Panc1 (cell line): Measurements from ENCODE around the gene TTC34. TPM values are rescaled to one million over a fixed set of nuclear protein-coding genes. Genes with fewer than 3 reads are reported as not detected.

Experiments used
- ATAC-seq: fragments of 200-7000 bp; cut with Tn5 transposase; 2 replicates; pipeline ENCODE4 v1.9.1; 2020; ENCODE audit warnings: mild to moderate bottlenecking, moderate library complexity
- BruUV-seq: library from RNA; stranded (reverse); fragments of 400-500 nt; replicated peaks from 2 replicates; lab custom pipeline; 2021; lab: Mats Ljungman, UMichigan
- CTCF ChIA-PET: fragments of 300-600 bp; sonication (Branson Sonifier 250); formaldehyde crosslinking; loops from one replicate; lab custom pipeline; 2022; ENCODE audit warnings: antibody characterized with exemption; lab: Charles Lee
- POLR2A ChIA-PET: fragments of 300-600 bp; sonication (Branson Sonifier 250); formaldehyde crosslinking; loops from one replicate; lab custom pipeline; 2022; ENCODE audit warnings: antibody characterized with exemption; lab: Charles Lee
- DNase-seq: peaks from one replicate; pipeline ENCODE4 v3.0.0-alpha.2; 2010; ENCODE audit warnings: low read depth, low spot score
- H3K27ac ChIP-seq: 2 replicates; pipeline ENCODE4 v1.5.1; 2011; ENCODE audit warnings: mild to moderate bottlenecking, low read length, inconsistent platforms
- H3K27me3 ChIP-seq: fragments of 200-500 bp; sonication (Bioruptor generic); 2 replicates; pipeline ENCODE4 v1.6.0; 2014; ENCODE audit warnings: low read length, inconsistent platforms; ENCODE audit not compliant: control insufficient read depth, insufficient read depth
- H3K36me3 ChIP-seq: fragments of 200-500 bp; sonication (Bioruptor generic); 2 replicates; pipeline ENCODE4 v1.5.1; 2014; ENCODE audit warnings: inconsistent platforms, mild to moderate bottlenecking, low read length, moderate library complexity; ENCODE audit not compliant: control insufficient read depth, insufficient read depth
- H3K4me1 ChIP-seq: 2 replicates; pipeline ENCODE4 v1.5.1; 2011; ENCODE audit warnings: inconsistent platforms, mild to moderate bottlenecking, low read length, moderate library complexity; ENCODE audit not compliant: control insufficient read depth, insufficient read depth
- H3K4me3 ChIP-seq, 2 experiments: 2 replicates each; pipeline ENCODE4 v1.5.1; 2011 to 2012; ENCODE audit warnings: low read depth in 2 of 2, low read length in 2 of 2, mild to moderate bottlenecking in 2 of 2, inconsistent platforms in 1 of 2, moderate library complexity in 1 of 2
- H3K9me3 ChIP-seq: fragments of 200-500 bp; sonication (Bioruptor generic); 2 replicates; pipeline ENCODE4 v1.5.1; 2014; ENCODE audit warnings: low read depth, mild to moderate bottlenecking, inconsistent platforms, low read length, moderate library complexity; ENCODE audit not compliant: control insufficient read depth, insufficient read depth
- POLR2AphosphoS5 ChIP-seq: IDR thresholded peaks from 2 replicates; pipeline ENCODE4 v1.6.1; 2012; ENCODE audit warnings: mild to moderate bottlenecking, low read depth, low read length, moderate library complexity
- SIN3A ChIP-seq: IDR thresholded peaks from 2 replicates; pipeline ENCODE4 v1.6.1; 2012; ENCODE audit warnings: low read depth, mild to moderate bottlenecking, low read length, moderate library complexity, borderline replicate concordance; ENCODE audit not compliant: insufficient read depth
- TCF7L2 ChIP-seq: IDR thresholded peaks from 2 replicates; pipeline ENCODE4 v1.6.1; 2011; ENCODE audit warnings: mild to moderate bottlenecking, low read depth, low read length, inconsistent platforms
- in situ Hi-C: cut with HindIII; loops from 2 replicates; pipeline ENCODE4 v1.10.0; 2016; ENCODE audit warnings: low sequenced_read_pairs, low pct_unique_long_range_greater_than_20kb
- intact Hi-C: fragments of 100-400 bp; cut with micrococcal nuclease; formaldehyde crosslinking; loops from one replicate; pipeline ENCODE4 v1.10.0; 2022; ENCODE audit not compliant: unreplicated experiment
- total RNA-seq: library from RNA; stranded (reverse); gene quantifications from one replicate; pipeline ENCODE4 v1.2.1, GENCODE V29; 2021; ENCODE audit not compliant: unreplicated experiment
- TF ChIP-seq, protein P1 (sequence below): fragments of 450-650 bp; IDR thresholded peaks from 2 replicates; pipeline ENCODE4 v1.5.1; 2017; ENCODE audit warnings: mild to moderate bottlenecking
- TF ChIP-seq, protein P2 (sequence below), 2 experiments: IDR thresholded peaks; 2 replicates each; pipeline ENCODE4 v1.6.1; 2011 to 2012; ENCODE audit warnings: low read depth in 2 of 2, control low read depth in 1 of 2, low read length in 1 of 2, mild to moderate bottlenecking in 1 of 2, moderate library complexity in 1 of 2; ENCODE audit not compliant: insufficient read depth in 1 of 2

Gene TTC34
- total RNA-seq, 1 experiment from 2014 or later: 1.5 TPM

DNA sequence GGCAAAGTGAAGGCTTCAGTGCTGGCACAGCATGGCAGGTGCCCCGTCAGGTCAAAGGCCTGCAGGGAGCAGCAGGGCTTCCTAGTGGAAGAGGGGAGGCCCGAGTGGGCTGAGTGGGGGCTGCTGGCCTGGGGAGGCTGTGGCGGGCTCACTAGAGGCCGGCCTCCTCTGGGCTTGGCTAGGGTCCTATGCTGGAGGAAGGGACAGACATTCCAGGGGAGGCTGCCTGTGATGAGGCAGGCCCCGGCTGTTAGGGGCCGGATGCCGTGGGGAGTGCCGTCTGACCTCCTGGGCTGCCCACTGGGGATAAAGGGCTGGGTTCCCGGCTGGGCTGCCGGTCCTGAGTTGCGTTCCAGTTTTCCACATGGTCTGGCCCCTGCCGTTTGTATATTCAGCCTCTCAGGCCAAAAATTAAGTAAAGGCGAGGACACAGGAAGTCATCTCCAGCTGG is 193.8 kb downstream of the TTC34 start:
- in situ Hi-C loops: no loop called here
- DNase-seq (no peak), ATAC-seq (no peak)
- no peaks in the 10 kb centered on the region for H3K4me1 ChIP-seq
- no peak overlapping the region for H3K4me3 ChIP-seq
- ChIA-PET POLR2A (no interaction called here), CTCF (no interaction called here)
- TF ChIP-seq POLR2AphosphoS5 (no peak), TCF7L2 (no peak), SIN3A (no peak)
- TF ChIP-seq, protein P1, sequence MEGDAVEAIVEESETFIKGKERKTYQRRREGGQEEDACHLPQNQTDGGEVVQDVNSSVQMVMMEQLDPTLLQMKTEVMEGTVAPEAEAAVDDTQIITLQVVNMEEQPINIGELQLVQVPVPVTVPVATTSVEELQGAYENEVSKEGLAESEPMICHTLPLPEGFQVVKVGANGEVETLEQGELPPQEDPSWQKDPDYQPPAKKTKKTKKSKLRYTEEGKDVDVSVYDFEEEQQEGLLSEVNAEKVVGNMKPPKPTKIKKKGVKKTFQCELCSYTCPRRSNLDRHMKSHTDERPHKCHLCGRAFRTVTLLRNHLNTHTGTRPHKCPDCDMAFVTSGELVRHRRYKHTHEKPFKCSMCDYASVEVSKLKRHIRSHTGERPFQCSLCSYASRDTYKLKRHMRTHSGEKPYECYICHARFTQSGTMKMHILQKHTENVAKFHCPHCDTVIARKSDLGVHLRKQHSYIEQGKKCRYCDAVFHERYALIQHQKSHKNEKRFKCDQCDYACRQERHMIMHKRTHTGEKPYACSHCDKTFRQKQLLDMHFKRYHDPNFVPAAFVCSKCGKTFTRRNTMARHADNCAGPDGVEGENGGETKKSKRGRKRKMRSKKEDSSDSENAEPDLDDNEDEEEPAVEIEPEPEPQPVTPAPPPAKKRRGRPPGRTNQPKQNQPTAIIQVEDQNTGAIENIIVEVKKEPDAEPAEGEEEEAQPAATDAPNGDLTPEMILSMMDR: no peak
- TF ChIP-seq, protein P2, sequence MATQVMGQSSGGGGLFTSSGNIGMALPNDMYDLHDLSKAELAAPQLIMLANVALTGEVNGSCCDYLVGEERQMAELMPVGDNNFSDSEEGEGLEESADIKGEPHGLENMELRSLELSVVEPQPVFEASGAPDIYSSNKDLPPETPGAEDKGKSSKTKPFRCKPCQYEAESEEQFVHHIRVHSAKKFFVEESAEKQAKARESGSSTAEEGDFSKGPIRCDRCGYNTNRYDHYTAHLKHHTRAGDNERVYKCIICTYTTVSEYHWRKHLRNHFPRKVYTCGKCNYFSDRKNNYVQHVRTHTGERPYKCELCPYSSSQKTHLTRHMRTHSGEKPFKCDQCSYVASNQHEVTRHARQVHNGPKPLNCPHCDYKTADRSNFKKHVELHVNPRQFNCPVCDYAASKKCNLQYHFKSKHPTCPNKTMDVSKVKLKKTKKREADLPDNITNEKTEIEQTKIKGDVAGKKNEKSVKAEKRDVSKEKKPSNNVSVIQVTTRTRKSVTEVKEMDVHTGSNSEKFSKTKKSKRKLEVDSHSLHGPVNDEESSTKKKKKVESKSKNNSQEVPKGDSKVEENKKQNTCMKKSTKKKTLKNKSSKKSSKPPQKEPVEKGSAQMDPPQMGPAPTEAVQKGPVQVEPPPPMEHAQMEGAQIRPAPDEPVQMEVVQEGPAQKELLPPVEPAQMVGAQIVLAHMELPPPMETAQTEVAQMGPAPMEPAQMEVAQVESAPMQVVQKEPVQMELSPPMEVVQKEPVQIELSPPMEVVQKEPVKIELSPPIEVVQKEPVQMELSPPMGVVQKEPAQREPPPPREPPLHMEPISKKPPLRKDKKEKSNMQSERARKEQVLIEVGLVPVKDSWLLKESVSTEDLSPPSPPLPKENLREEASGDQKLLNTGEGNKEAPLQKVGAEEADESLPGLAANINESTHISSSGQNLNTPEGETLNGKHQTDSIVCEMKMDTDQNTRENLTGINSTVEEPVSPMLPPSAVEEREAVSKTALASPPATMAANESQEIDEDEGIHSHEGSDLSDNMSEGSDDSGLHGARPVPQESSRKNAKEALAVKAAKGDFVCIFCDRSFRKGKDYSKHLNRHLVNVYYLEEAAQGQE (IDR thresholded peaks at IDR 0.05; ENCODE audit: insufficient read depth in 1 of 2, low read depth in 2 of 2, low read length in 1 of 2): no peak
- no peak overlapping the region for H3K27ac ChIP-seq
- no peaks in the 10 kb centered on the region for H3K9me3 ChIP-seq
- no peaks in the 10 kb centered on the region for H3K36me3 ChIP-seq
- intact Hi-C loops: no loop called here
- no TSS peak for BruUV-seq
- H3K27me3 ChIP-seq: no peaks in the 10 kb centered on the region

DNA sequence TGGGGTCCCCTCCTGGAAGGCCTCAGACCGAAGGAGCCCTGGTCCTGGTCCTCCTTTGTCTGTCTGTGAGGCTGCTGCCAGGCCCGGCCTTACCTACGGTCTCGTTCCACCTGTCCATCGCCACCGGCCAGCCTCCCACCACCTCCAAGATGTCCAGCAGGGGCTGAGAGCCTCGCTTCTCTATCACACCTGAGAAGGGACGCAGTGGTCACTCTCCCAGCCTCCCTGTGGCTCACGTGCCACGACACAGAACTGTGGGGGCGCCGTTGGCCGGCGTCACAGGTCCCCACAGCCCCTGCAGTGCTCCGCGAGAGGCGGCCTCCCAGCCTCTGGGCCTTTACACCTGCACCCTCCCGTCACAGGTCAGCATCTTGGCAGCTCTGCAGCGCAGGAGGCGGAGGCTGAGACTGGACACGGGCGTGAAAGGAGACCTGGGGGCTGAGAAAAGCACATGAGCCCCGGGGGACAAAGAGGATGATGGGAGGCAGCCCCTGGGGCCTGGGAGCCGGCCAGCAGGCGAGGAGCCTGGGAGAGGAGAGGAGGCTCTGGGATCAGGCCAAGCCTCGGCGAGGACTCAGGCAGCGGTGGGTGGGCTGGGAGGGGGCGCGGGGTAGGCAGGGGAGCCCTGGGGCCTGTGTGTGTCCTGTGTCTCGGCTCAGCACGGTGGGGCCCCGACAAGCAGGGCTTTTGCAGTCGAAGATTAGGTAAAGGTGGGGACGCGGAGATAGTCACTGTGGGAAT is 194.4 kb downstream of the TTC34 start:
- Histone ChIP-seq H3K4me3 (no peak overlapping the region), H3K27me3 (no peaks in the 10 kb centered on the region), H3K9me3 (no peaks in the 10 kb centered on the region), H3K36me3 (no peaks in the 10 kb centered on the region), H3K4me1 (no peaks in the 10 kb centered on the region), H3K27ac (no peak overlapping the region)
- intact Hi-C loops (no loop called here), in situ Hi-C loops (no loop called here)
- TF ChIP-seq SIN3A (no peak), TCF7L2 (no peak)
- TF ChIP-seq, protein P2 (IDR thresholded peaks at IDR 0.05; ENCODE audit: insufficient read depth in 1 of 2, low read depth in 2 of 2, low read length in 1 of 2): no peak
- POLR2A ChIA-PET: no interaction called here
- ATAC-seq (no peak), DNase-seq (no peak)
- CTCF ChIA-PET: no interaction called here
- no TSS peak for BruUV-seq
